ENCODE results near the gene HSPA1B.

DNA sequence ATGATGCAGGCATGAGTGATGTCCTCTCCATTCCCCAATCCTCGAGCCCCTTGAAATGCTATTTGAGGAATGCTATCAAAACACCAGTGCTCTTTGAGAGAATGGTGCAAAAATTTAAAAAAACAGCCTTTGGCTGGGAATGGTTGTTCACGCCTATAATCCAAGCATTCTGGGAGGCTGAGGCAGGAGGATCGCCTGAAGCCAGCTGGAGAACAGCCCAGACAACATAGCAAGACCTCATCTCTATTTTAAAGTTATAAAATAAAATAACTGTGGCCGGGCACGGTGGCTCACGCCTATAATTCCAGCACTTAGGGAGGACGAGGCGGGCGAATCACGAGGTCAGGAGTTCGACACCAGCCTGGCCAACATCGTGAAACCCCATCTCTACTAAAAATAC is 27.8 kb upstream of the HSPA1B start:
- TF ChIP-seq, protein P1, sequence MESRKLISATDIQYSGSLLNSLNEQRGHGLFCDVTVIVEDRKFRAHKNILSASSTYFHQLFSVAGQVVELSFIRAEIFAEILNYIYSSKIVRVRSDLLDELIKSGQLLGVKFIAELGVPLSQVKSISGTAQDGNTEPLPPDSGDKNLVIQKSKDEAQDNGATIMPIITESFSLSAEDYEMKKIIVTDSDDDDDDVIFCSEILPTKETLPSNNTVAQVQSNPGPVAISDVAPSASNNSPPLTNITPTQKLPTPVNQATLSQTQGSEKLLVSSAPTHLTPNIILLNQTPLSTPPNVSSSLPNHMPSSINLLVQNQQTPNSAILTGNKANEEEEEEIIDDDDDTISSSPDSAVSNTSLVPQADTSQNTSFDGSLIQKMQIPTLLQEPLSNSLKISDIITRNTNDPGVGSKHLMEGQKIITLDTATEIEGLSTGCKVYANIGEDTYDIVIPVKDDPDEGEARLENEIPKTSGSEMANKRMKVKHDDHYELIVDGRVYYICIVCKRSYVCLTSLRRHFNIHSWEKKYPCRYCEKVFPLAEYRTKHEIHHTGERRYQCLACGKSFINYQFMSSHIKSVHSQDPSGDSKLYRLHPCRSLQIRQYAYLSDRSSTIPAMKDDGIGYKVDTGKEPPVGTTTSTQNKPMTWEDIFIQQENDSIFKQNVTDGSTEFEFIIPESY (IDR thresholded peaks at IDR 0.05; ENCODE audit: extremely low read depth, insufficient replicate concordance, low read length), result no peak
- TF ChIP-seq SRF (IDR thresholded peaks at IDR 0.05; ENCODE audit: low read depth) (no peak), EZH2phosphoT487 (IDR thresholded peaks at IDR 0.05; ENCODE audit: borderline replicate concordance) (no peak), POLR2A (IDR thresholded peaks at IDR 0.05; ENCODE audit: borderline replicate concordance, extremely low read depth, insufficient read depth, insufficient read length) (no peak)
- TF ChIP-seq, protein P2, sequence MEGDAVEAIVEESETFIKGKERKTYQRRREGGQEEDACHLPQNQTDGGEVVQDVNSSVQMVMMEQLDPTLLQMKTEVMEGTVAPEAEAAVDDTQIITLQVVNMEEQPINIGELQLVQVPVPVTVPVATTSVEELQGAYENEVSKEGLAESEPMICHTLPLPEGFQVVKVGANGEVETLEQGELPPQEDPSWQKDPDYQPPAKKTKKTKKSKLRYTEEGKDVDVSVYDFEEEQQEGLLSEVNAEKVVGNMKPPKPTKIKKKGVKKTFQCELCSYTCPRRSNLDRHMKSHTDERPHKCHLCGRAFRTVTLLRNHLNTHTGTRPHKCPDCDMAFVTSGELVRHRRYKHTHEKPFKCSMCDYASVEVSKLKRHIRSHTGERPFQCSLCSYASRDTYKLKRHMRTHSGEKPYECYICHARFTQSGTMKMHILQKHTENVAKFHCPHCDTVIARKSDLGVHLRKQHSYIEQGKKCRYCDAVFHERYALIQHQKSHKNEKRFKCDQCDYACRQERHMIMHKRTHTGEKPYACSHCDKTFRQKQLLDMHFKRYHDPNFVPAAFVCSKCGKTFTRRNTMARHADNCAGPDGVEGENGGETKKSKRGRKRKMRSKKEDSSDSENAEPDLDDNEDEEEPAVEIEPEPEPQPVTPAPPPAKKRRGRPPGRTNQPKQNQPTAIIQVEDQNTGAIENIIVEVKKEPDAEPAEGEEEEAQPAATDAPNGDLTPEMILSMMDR (IDR thresholded peaks at IDR 0.05 in 2 of 3, conservative IDR thresholded peaks at IDR 0.05 in 1 of 3; ENCODE audit: borderline replicate concordance in 1 of 3, insufficient read depth in 1 of 3, low read depth in 2 of 3, low read length in 2 of 3), result no peak
